AG08395 (cell line): ENCODE measurements around the gene ATP10B.
"Not testable (repeated sequence)": the region's sequence is repeated elsewhere in the genome, so short reads cannot be mapped to it uniquely, and the experiment has no call there.

ENCODE experiments used
- DNase-seq: peaks from one replicate; pipeline ENCODE4 v3.0.0; 2012; ENCODE audit warnings: mixed read lengths, low spot score

ATP10B gene

GRCh38 chr5:160750938-160751657, 100.9 kb downstream of the ATP10B start:
- DNase-seq = no peak

DNA sequence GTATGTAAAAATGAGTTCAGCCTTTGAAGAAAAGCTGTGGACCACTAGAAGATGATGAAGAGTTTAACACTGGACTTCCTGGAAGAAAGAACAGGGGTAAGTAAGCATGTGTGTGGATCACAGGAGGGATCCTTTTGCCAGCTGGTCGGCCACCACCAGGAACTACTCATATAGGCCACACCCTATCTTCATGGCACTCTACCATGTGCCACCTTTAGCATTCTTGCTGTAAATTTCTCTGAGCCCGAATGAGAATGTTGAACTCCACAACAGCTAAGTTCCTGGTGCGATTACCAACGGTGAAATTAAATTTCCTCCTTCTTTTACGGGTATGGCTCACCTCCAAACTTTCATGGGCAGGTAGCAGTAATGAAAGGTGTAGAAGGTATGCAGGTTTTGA, 102.3 kb downstream of the ATP10B start:
- no peak for DNase-seq

- no peak for DNase-seq
These were observed 103.0 kb downstream of the ATP10B start for GRCh38 chr5:160749026-160749425.

DNA sequence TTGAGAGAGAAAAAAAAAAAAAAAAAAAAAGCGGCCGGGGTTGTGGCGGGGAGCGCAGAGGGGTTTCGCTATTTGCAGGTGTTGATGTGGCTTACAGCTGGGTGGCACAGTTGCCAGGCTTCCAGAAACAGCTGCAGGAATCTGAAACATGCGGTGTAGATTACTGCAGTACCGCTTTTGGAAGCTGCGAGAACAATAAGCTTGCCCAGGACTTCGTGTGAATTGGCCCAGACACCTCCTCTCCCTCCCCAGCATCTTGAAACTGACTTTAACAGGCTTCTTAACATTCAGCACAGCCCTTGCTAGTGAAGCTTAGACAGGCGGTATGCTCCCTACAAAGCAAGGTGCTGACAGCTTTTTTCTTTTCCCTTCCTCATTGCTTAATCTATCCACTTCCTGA, 104.0 kb downstream of the ATP10B start:
- no peak for DNase-seq

GRCh38 chr5:160747559-160747958, 104.5 kb downstream of the ATP10B start:
- DNase-seq = no peak

DNA sequence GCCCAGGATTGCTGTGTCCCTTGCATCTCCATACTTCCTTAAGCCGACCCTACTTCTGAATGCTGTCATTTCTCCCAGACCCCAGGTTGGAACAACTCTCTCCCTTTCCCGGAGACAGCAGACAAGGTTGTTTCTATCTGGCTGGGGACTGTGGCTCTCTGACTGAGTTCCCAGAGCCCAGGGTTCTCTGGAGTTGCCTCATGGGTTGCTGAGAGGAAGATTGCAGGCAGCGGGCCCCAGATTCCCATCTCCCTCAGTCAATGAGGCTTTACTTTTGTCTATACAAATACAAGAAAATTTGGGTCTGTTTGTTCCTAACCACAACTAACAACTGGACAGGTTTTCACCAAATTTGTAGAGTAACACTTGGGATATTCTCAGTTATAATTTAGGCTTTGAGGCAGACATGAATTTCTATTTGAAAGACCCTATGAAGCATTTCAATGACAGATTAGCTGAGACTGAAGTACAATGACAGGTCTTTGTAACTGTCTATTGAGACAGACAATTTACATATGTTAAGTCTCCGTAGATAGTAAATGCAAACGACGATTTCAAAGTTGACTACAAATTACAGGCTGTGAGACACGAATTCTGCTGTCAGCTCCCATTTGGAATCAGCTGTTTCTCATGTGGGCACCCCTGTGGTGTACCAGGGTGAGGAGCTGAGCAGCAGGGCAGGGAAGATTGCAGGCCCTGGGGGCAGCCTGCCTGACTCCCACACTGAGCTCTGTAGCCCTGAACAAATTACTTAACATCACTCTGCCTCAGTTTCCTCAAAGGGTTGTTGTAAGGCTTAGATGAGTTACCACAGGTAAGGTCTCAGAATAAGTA, 107.5 kb downstream of the ATP10B start:
- no peak for DNase-seq

GRCh38 chr5:160743027-160743426, 109.0 kb downstream of the ATP10B start:
- no peak for DNase-seq

DNA sequence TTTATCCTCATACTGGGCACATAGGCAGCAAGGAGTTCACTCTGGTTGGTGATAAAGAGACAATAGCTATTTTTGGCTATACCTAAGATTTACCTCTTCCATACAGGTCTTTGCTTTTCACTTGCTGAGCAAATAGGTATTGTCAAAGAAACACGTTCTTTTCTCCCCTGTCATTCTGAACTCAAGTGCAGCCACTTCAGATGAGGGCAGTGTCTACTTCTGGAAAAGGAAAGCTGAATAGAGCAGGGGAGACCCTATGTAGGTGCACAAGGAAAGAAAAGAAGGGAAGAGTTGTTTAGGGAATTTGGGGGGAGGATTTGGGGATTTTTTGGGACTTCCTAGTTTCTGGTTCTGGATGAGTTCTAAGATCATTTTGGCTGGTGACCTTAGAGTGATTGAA, 109.6 kb downstream of the ATP10B start:
- DNase-seq = no peak

GRCh38 chr5:160727296-160727997, 124.6 kb downstream of the ATP10B start:
- DNase-seq = no peak

DNA sequence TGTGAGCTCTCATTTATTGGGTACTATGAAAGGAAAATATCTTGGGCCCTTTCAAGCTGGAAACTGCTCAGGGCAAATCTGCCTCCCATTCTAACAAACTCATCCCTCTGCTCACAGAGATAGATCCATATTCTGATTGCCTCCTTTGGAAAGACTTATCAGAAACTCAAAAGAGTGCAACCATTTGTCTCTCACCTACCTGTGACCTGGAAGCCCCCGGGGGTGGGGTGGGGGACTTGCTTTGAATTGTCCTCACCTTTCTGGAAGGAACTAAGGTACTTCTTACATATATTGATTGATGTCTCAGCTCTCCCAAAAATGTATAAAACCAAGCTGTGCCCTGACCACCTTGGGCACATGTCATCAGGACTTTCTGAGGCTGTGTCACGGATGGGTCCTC, 125.3 kb downstream of the ATP10B start:
- no peak for DNase-seq

- no peak for DNase-seq
These were observed 131.2 kb downstream of the ATP10B start for GRCh38 chr5:160720822-160721221.

DNA sequence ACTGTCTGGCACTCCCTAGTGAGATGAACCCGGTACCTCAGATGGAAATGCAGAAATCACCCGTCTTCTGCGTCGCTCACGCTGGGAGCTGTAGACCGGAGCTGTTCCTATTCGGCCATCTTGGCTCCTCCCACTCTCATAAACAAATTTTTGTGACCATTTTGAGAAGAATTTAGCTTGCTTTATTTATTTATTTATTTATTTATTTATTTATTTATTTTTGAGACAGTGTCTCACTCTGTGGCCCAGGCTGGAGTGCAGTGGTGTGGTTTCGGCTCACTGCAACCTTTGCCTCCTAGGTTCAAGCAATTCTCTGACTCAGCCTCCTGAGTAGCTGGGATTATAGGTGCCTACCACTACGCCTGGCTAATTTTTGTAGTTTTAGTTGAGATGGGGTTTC, 136.5 kb downstream of the ATP10B start:
- DNase-seq = not testable (repeated sequence)

DNA sequence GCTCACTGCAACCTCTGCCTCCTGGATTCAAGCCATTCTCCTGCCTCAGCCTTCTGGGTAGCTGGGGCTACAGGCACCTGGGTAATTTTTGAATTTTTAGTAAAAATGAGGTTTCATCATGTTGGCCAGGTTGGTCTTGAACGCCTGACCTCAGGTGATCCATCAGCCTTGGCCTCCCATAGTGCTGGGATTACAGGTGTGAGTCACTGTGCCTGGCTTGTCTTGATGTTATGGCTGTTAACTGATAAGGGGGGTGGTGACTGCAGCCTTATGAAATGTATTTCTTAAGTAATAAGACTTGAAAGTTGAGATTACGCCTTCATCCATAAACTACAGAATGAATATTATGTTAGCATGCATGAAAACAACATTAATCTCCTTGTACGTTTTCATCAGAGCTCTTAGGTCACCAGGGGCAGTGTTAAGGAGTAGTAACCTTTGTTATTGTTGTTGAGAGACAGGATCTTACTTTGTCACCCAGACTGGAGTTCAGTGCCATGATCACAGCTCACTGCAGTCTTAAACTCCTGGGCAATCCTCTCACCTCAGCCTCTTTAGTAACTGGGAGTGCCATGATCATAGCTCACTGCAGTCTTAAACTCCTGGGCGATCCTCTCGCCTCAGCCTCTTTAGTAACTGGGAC, 148.3 kb downstream of the ATP10B start:
- DNase-seq = no peak

GRCh38 chr5:160702934-160703333, 149.1 kb downstream of the ATP10B start:
- no peak for DNase-seq

GRCh38 chr5:160702311-160702803, 149.7 kb downstream of the ATP10B start:
- DNase-seq = no peak

DNA sequence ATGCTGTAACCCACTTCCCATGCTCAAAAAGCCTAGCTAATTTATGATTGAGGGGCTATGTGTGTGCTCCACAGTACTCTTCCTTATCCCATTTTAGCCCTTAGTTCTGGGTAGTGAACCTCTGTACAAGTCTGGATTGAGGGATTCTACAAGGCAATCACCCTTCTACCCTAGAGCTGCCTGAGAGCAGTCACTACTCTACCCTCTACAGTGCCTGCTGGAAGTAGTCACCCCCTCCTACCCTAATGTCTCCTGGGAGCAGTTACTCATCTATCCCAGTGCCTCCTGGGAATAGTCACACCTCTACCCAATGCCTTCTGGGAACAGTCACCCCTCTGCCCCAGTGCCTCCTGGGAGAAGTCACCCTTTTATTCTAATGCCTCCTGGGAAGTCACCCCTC, 150.6 kb downstream of the ATP10B start:
- DNase-seq = no peak

DNA sequence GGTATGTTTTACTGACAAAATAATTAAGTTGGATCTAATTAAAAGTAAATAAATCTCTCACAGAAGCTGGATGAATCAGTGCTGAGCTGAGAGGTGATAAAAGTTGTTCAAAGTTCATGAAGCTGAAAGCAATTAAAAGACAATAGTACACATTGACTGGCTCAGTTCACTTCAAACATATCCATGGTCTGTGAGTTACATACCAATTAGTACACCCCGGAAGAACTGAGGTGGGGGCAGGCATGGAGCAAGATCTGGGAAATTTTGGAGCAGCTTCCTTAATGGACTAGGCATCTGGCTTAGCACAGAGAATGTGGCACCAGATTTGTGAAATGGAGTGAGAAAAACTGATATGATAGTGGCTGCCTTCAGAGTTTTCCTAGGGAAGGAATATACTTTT, 152.7 kb downstream of the ATP10B start:
- no peak for DNase-seq

GRCh38 chr5:160697281-160697680, 154.7 kb downstream of the ATP10B start:
- DNase-seq = no peak

GRCh38 chr5:160694896-160695295, 157.1 kb downstream of the ATP10B start:
- no peak for DNase-seq

DNA sequence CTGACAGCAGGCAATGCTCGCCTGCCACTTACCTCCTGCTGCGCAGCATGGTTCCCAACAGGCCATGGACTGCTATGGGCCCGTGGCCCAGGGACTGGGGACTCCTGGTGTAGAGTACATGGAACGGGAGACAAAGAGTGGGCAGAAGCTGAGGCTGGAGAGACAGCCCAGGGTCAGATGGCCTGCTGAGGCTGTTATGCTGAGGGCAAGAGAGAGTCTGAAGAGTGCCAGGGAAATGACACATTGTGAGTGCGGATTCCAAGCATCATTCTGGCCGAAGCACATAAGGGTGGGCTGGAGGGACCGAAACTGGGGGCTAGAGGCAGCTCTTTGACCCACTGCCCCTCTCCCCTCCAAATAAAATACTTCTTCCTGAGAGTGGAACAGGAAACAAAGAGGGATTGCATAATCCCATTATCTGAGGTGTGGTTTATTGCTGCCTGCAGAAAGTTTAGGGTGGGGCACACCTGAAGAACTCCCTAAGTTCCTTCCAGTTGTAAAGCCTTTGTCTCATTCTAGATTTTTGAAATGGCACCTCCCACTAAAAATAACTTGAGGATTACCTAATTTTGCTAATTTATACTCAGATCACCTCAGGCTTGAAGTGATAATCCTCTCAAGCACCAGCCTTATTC, 158.1 kb downstream of the ATP10B start:
- DNase-seq = no peak

- DNase-seq = no peak
These were observed 159.7 kb downstream of the ATP10B start for GRCh38 chr5:160692271-160692670.

- no peak for DNase-seq
These were observed 166.3 kb downstream of the ATP10B start for GRCh38 chr5:160685695-160686094.
